A673 (cell line): ENCODE results near the gene TSSK6. TPM values are rescaled to one million over a fixed set of nuclear protein-coding genes. Genes with fewer than 3 reads are reported as not detected.

Experiments
- BruUV-seq: library from RNA; stranded (reverse); fragments of 400-500 nt; replicated peaks from 2 replicates; lab custom pipeline; 2021; lab: Mats Ljungman, UMichigan
- CTCF ChIA-PET: fragments of 300-600 bp; sonication (Branson Sonifier 250); formaldehyde crosslinking; loops from one replicate; lab custom pipeline; 2022; ENCODE audit warnings: antibody characterized with exemption; lab: Charles Lee
- POLR2A ChIA-PET: fragments of 300-600 bp; sonication (Branson Sonifier 250); formaldehyde crosslinking; loops from one replicate; lab custom pipeline; 2022; ENCODE audit warnings: antibody characterized with exemption; ENCODE audit not compliant: low non-redundant PET; lab: Charles Lee
- DNase-seq: peaks from one replicate; pipeline ENCODE4 v3.0.0-alpha.2; 2015; ENCODE audit warnings: low spot score
- H3K27ac ChIP-seq: fragments of 200-600 bp; sonication (generic); 2 replicates; pipeline ENCODE4 v1.5.1; 2016; ENCODE audit warnings: mixed run types, low read depth, mild to moderate bottlenecking, mixed read lengths, antibody characterized with exemption, low read length; ENCODE audit not compliant: poor library complexity, severe bottlenecking
- H3K27me3 ChIP-seq: fragments of 200-600 bp; sonication (generic); replicated peaks from 2 replicates; pipeline ENCODE4 v1.6.1; 2017; ENCODE audit warnings: mixed run types, low read depth, mild to moderate bottlenecking, mixed read lengths, antibody characterized with exemption, low read length; ENCODE audit not compliant: insufficient read depth, poor library complexity
- H3K36me3 ChIP-seq: fragments of 200-600 bp; sonication (generic); 2 replicates; pipeline ENCODE4 v1.6.1; 2016; ENCODE audit warnings: mixed run types, mild to moderate bottlenecking, mixed read lengths, antibody characterized with exemption, low read length; ENCODE audit not compliant: insufficient read depth, poor library complexity, severe bottlenecking
- H3K4me1 ChIP-seq: fragments of 200-600 bp; sonication (generic); 2 replicates; pipeline ENCODE4 v1.6.1; 2017; ENCODE audit warnings: mixed run types, mild to moderate bottlenecking, mixed read lengths, antibody characterized with exemption, low read length; ENCODE audit not compliant: insufficient read depth, poor library complexity, severe bottlenecking
- H3K4me3 ChIP-seq: fragments of 200-600 bp; sonication (generic); 2 replicates; pipeline ENCODE4 v1.5.1; 2016; ENCODE audit warnings: low read depth, mixed run types, mild to moderate bottlenecking, mixed read lengths, low read length; ENCODE audit not compliant: poor library complexity, severe bottlenecking
- H3K9me3 ChIP-seq: fragments of 200-600 bp; sonication (generic); 2 replicates; pipeline ENCODE4 v1.6.1; 2016; ENCODE audit warnings: mixed run types, low read depth, mild to moderate bottlenecking, mixed read lengths, antibody characterized with exemption, low read length; ENCODE audit not compliant: poor library complexity, severe bottlenecking
- EZH2 ChIP-seq: fragments of 200-600 bp; sonication (generic); IDR thresholded peaks from 2 replicates; pipeline ENCODE4 v1.6.1; 2017; ENCODE audit warnings: borderline replicate concordance, low read depth, mild to moderate bottlenecking, mixed read lengths, antibody characterized with exemption, low read length; ENCODE audit not compliant: poor library complexity, severe bottlenecking
- intact Hi-C: fragments of 100-400 bp; cut with micrococcal nuclease; formaldehyde crosslinking; loops from one replicate; pipeline ENCODE4 v1.10.0; 2022; ENCODE audit not compliant: unreplicated experiment
- total RNA-seq: library from RNA; stranded (reverse); gene quantifications from 2 replicates; pipeline ENCODE4 v1.2.3, GENCODE V29; 2021
- TF ChIP-seq, protein P1 (sequence below): fragments of 300-800, 200-600 bp; sonication (generic); conservative IDR thresholded peaks from 2 replicates; pipeline ENCODE4 v1.5.1; 2017; ENCODE audit warnings: low read depth, mild to moderate bottlenecking, antibody characterized with exemption, low read length, moderate library complexity, mixed read lengths

The TSSK6 gene
- total RNA-seq, 1 experiment from 2014 or later = 2.5 TPM

DNA sequence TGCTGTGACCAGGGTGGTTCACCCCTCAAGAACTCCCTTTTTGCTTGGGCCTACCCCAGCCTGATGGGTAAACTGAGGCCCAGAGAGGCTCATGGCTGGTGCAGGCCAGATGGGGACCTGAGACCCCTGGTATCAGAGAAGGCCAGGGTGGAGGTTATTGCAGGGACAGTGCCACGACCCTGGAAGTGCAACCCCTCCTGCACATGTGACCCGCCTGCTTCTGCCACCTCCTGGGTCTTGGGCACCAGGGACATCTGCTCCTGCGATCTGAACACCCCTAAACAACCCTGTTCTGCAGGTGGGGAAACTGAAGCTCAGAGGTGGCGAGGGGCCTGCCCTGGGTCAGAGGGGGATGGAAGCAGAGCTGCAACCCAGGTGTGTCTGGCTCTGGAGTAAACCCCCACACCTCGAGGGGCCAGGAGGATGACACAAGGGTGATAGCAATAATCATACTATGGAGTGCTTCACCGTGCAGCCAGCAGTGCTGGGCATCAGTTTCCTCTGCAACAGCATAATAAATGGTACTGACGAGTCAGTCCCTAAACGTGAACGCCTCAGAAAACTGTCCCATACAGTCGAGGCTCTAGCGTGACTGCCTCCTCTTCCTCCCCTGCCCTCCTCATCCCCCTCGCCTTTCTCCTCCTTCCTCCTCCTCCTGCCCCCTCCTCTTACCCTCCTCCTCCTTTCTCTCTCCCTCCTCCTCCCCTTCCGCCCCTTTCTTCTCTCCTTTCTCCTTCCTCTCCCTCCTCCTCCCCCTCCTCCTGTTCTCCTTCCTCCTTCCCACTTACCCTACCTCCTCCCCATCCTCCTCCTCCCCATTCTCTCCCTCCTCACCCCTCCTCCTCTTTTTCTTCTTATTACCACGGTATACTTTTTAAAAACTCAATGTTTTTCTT, 17.7 kb upstream of the TSSK6 start:
- Histone ChIP-seq H3K9me3 (no peaks in the 10 kb centered on the region), H3K4me1 (peaks cover 2% of the 10 kb centered on the region), H3K36me3 (no peaks in the 10 kb centered on the region), H3K27me3 (no peaks in the 10 kb centered on the region), H3K27ac (no peak overlapping the region), H3K4me3 (no peak overlapping the region)
- CTCF ChIA-PET = interaction anchor here (1.1 to 1.2 kb wide), 3 partner anchors 20 to 103 kb away, joined by 3 to 5 read pairs (median 4); no protein-coding TSS in a partner anchor
- TF ChIP-seq, protein P1, sequence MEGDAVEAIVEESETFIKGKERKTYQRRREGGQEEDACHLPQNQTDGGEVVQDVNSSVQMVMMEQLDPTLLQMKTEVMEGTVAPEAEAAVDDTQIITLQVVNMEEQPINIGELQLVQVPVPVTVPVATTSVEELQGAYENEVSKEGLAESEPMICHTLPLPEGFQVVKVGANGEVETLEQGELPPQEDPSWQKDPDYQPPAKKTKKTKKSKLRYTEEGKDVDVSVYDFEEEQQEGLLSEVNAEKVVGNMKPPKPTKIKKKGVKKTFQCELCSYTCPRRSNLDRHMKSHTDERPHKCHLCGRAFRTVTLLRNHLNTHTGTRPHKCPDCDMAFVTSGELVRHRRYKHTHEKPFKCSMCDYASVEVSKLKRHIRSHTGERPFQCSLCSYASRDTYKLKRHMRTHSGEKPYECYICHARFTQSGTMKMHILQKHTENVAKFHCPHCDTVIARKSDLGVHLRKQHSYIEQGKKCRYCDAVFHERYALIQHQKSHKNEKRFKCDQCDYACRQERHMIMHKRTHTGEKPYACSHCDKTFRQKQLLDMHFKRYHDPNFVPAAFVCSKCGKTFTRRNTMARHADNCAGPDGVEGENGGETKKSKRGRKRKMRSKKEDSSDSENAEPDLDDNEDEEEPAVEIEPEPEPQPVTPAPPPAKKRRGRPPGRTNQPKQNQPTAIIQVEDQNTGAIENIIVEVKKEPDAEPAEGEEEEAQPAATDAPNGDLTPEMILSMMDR = no peak
- no peak for TF ChIP-seq EZH2
- POLR2A ChIA-PET = interaction anchor here (0.5 kb wide), 1 partner anchor 1097 kb away, joined by 4 read pairs; no protein-coding TSS in a partner anchor
- BruUV-seq = no TSS peak
- intact Hi-C loops = loop anchor here (1.0 to 2.0 kb wide), 2 partner anchors 110 to 426 kb away; partner anchors contain the start of gene GMIP
- no peak for DNase-seq

GRCh38 chr19:19531951-19532805, 16.8 kb upstream of the TSSK6 start:
- TF ChIP-seq, protein P1 = peak; percentile 98
- no peak for TF ChIP-seq EZH2
- intact Hi-C loops = loop anchor here (1.0 to 2.0 kb wide), 2 partner anchors 111 to 427 kb away; partner anchors contain the start of gene GMIP
- POLR2A ChIA-PET = interaction anchor here (0.5 to 0.6 kb wide), 2 partner anchors 130 to 1096 kb away, joined by 4 to 8 read pairs; no protein-coding TSS in a partner anchor
- Histone ChIP-seq H3K4me3 (no peak overlapping the region), H3K4me1 (no peaks in the 10 kb centered on the region), H3K36me3 (peaks cover 2% of the 10 kb centered on the region), H3K27me3 (no peaks in the 10 kb centered on the region), H3K9me3 (no peaks in the 10 kb centered on the region), H3K27ac (no peak overlapping the region)
- DNase-seq = peak; percentile 84
- CTCF ChIA-PET = interaction anchor here (0.7 to 1.2 kb wide), 5 partner anchors 19 to 104 kb away, joined by 3 to 5 read pairs (median 4); no protein-coding TSS in a partner anchor
- BruUV-seq = TSS peak; percentile 11

DNA sequence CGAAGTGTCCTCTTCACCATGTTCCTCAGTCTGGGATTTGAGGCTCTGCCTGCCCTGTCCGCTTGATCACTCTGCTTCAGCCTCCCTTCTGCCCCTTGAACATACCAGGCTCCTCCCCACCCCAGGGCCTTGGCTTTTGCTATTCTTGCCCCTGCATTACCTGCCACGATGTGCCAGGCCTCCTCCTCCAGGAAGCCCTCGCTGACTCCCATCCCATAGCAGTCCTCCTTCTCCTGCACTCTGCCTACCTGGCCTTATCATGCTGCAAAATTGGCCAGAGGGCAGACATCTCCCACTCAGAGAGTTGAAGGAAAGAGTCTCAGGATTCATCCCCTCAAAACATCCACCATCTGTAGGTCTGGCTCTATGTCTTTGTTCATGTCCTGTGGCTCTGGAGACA, 15.5 kb upstream of the TSSK6 start:
- no TSS peak for BruUV-seq
- Histone ChIP-seq H3K4me3 (no peak overlapping the region), H3K9me3 (no peaks in the 10 kb centered on the region), H3K4me1 (no peaks in the 10 kb centered on the region), H3K27me3 (no peaks in the 10 kb centered on the region), H3K36me3 (peaks cover 8% of the 10 kb centered on the region), H3K27ac (no peak overlapping the region)
- intact Hi-C loops = no loop called here
- POLR2A ChIA-PET = interaction anchor here (0.6 kb wide), 1 partner anchor 553 kb away, joined by 19 read pairs; no protein-coding TSS in a partner anchor
- no peak for DNase-seq
- TF ChIP-seq, protein P1 = no peak
- TF ChIP-seq EZH2 = no peak
- CTCF ChIA-PET = interaction anchor here (0.6 kb wide), 2 partner anchors 15 to 1614 kb away, joined by 3 read pairs; partner anchors contain the start of gene NDUFA13
